ENCODE measurements around the gene MYO15B.

Gene MYO15B

GRCh38 chr17:75602644-75603043, 15.0 kb downstream of the MYO15B start:
- DNase-seq (ENCODE audit: low read depth) = no peak

GRCh38 chr17:75603123-75603522, 15.5 kb downstream of the MYO15B start:
- no peak for DNase-seq (ENCODE audit: low read depth)

- no peak for DNase-seq (ENCODE audit: low read depth)
These were observed 16.6 kb downstream of the MYO15B start for GRCh38 chr17:75604034-75604695.

- DNase-seq (ENCODE audit: low read depth) = no peak
These were observed 18.2 kb downstream of the MYO15B start for GRCh38 chr17:75605790-75606189.

GRCh38 chr17:75607086-75607485, 19.5 kb downstream of the MYO15B start:
- DNase-seq (ENCODE audit: low read depth) = no peak

- no peak for DNase-seq (ENCODE audit: low read depth)
These were observed 22.7 kb downstream of the MYO15B start for GRCh38 chr17:75610103-75610984.

DNA sequence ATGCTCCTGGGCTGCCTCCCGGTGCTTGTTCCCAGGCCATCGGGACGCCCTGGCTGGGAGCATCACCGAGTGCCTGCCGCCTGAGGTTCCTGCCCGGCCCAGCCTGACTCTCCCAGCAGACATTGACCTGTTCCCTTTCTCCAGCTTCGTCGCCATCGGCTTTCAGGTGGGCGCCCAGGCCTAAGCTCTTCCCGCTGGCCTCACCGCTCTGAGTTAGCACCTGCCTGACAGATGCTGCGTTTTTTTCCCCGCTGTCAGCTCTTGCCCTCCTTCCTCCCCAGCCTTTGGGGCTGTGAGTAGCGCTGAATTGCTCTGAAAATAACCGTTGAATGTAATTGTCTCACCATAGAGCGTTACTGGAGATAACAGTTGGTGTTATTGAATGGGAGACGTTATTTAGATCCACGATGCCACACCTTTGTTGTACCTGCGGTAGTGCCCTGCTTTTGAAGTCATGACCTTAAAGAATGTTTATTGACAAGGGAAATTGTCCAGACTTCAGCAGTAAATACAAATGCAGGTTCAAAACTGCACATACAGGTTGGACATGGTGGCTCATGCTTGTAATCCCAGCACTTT, 24.3 kb downstream of the MYO15B start:
- no peak for DNase-seq (ENCODE audit: low read depth)

- no peak for DNase-seq (ENCODE audit: low read depth)
These were observed 25.5 kb downstream of the MYO15B start for GRCh38 chr17:75612906-75613626.

DNA sequence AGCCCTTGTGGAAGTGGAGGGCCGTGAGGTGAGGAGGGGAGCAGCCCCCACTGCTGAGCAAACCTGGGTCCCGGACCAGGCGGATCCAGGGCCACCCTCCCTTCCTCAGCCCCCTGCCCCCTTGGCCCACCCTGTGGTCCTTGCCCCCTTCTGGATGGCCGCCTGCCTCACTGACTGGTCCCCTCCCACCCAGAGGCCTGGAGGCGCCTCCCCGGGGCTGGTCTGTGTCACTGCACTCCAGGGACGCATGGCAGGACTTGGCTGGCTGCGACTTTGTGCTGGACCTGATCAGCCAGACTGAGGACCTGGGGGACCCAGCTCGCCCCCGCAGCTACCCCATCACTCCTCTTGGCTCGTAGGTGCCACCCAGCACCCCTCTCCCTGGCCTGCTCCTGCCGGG, 26.4 kb downstream of the MYO15B start:
- no peak for DNase-seq (ENCODE audit: low read depth)

GRCh38 chr17:75614556-75615270, 27.1 kb downstream of the MYO15B start:
- DNase-seq (ENCODE audit: low read depth) = no peak

DNA sequence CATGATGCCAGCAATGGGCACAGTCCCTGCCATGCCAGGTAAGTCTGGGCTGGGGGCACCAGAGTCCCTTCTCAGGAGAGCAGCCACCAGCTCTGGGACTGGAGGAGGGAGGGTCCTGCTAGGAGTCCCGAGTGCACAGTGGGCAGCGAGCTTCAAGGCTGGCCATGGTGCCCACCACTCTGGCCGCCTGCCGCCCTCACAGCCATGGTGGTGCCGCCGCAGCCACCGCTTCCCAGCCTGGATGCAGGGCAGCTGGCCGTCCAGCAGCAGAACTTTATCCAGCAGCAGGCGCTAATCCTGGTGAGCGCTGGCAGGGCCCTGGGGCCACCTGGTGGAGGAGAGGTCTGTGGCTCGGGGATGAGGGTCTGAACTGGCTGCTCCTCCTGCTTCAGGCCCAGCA, 27.7 kb downstream of the MYO15B start:
- no peak for DNase-seq (ENCODE audit: low read depth)

DNA sequence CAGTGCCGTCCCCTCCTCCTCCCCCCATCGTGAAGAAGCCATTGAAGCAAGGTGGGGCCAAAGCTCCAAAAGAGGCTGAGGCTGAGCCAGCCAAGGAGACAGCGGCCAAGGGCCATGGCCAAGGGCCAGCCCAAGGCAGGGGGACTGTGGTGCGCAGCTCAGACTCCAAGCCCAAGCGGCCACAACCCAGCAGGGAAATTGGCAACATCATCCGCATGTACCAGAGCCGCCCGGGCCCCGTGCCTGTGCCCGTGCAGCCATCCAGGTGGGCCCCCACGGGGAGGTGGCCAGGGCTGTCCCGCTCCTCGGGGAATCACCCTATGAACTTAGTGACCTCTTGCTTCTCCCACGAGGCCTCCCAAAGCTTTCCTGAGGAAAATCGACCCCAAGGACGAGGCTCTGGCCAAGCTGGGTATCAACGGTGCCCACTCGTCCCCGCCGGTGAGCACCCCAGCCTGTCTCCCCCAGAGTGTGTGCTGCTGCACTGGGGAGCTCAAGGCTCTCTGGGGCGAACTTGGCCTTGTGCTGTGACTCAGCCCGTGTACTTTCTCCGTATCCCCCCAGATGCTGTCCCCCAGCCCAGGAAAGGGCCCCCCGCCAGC, 29.0 kb downstream of the MYO15B start:
- DNase-seq (ENCODE audit: low read depth) = no peak

GRCh38 chr17:75617218-75617617, 29.6 kb downstream of the MYO15B start:
- no peak for DNase-seq (ENCODE audit: low read depth)

GRCh38 chr17:75617675-75618074, 30.1 kb downstream of the MYO15B start:
- DNase-seq (ENCODE audit: low read depth) = no peak

GRCh38 chr17:75619506-75620431, 32.2 kb downstream of the MYO15B start:
- DNase-seq (ENCODE audit: low read depth) = no peak

DNA sequence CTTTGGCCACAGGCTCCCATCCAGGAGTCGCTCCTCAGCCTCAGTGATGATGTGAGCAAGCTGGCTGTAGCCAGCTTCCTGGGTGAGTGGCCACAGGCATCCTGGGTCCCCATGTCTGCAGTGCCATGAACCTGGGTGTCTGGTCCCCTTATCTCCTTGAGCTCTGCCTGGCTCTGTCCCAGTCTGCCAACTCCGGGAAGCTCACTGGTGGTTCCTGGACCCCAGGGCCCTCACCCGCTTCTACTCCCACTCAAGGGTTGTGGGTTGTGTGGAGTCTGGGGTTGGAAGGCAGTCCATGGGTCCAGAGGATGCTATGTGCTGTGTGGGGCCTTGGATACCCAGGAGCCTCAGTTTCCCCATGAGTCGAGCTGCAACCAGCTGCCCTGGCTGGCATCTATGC, 33.9 kb downstream of the MYO15B start:
- DNase-seq (ENCODE audit: low read depth) = no peak

DNA sequence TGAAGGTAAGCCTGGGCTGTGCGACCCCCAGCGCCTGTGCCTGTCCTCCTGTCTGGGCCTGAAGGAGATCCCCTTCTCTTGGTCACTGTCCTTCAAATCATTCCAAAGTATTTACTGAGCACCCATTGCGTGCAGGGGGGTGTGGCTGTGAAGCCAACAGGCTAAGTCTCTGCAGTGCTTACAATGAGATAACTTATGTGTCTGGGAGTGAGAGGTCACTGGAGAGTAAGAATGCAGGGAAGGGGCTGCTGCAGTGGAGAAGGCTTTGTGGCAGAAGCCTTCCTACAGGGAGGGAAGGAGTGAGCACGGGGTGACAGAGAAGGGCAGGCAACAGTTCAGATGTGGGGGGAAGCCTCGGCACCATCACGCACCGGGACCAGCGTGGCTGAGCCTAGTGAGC, 34.5 kb downstream of the MYO15B start:
- DNase-seq (ENCODE audit: low read depth) = no peak

- DNase-seq (ENCODE audit: low read depth) = no peak
These were observed 35.2 kb downstream of the MYO15B start for GRCh38 chr17:75622771-75623273.

DNA sequence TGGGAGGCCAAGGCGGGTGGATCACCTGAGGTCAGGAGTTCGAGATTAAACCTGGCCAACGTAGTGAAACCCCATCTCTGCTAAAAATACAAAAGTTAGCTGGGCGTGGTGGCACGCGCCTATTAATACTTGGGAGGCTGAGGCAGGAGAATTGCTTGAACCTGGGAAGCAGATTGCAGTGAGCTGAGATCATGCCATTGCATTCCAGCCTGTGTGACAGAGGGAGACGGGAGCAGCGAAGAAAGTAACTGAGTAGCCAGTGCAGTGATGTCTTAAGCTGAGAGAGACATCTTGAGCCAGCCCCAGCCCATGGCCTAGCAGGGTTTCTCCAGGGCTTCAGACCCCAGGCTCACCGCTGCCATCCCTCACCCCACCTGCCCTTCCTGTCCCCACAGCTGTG, 35.8 kb downstream of the MYO15B start:
- DNase-seq (ENCODE audit: low read depth) = no peak

- no peak for DNase-seq (ENCODE audit: low read depth)
These were observed 36.4 kb downstream of the MYO15B start for GRCh38 chr17:75624021-75624420.

All from activated T-cell treated with anti-CD3 and anti-CD28 coated beads for 24 hours (primary cell).